H1 (cell line): ENCODE results near the gene PHACTR1. TPM values are rescaled to one million over a fixed set of nuclear protein-coding genes. Genes with fewer than 3 reads are reported as not detected.

ENCODE experiments used
- CTCF ChIA-PET: fragments of 300-600 bp; sonication (Branson Sonifier 250); formaldehyde crosslinking; loops from one replicate; lab custom pipeline; 2021; ENCODE audit not compliant: partially characterized antibody; lab: Charles Lee
- POLR2A ChIA-PET: fragments of 300-600 bp; sonication (Branson Sonifier 250); formaldehyde crosslinking; loops from one replicate; lab custom pipeline; 2021; ENCODE audit warnings: inconsistent platforms; ENCODE audit not compliant: partially characterized antibody; lab: Charles Lee
- DNase-seq, 2 experiments: peaks; one replicate each; pipeline versions ENCODE4 v3.0.0 to v3.0.0-alpha.2; 2010 to 2022; ENCODE audit warnings: low spot score in 2 of 2, low read depth in 1 of 2, mixed read lengths in 1 of 2
- FAIRE-seq: peaks from 2 replicates; lab custom pipeline; 2011; peaks lifted over from hg19 to GRCh38; lab: Jason Lieb, UNC
- H2AFZ ChIP-seq: 2 replicates; pipeline ENCODE4 v1.8.1; 2012; ENCODE audit warnings: low read length, inconsistent platforms
- H2AK5ac ChIP-seq: 2 replicates; pipeline ENCODE4 v1.6.1; 2013; ENCODE audit warnings: low read depth, low read length
- H2BK120ac ChIP-seq: replicated peaks from 2 replicates; pipeline ENCODE3; 2013; ENCODE audit warnings: low read depth, low read length, inconsistent platforms
- H2BK12ac ChIP-seq: 2 replicates; pipeline ENCODE4 v1.6.1; 2013; ENCODE audit warnings: low read depth, low read length
- H2BK15ac ChIP-seq: 2 replicates; pipeline ENCODE4 v1.6.1; 2013; ENCODE audit warnings: low read length
- H2BK20ac ChIP-seq: 2 replicates; pipeline ENCODE4 v1.6.1; 2013; ENCODE audit warnings: low read length
- H2BK5ac ChIP-seq: 2 replicates; pipeline ENCODE4 v1.6.1; 2013; ENCODE audit warnings: low read depth, low read length
- H3K14ac ChIP-seq: 2 replicates; pipeline ENCODE4 v1.6.1; 2013; ENCODE audit warnings: inconsistent platforms; ENCODE audit not compliant: insufficient read length
- H3K18ac ChIP-seq: 2 replicates; pipeline ENCODE4 v1.6.1; 2013; ENCODE audit warnings: low read length; ENCODE audit errors: extremely low read depth
- H3K23ac ChIP-seq: 2 replicates; pipeline ENCODE4 v1.6.1; 2013; ENCODE audit warnings: inconsistent platforms; ENCODE audit not compliant: insufficient read length
- H3K23me2 ChIP-seq: 2 replicates; pipeline ENCODE4 v1.6.1; 2013; ENCODE audit warnings: low read depth, low read length
- H3K27ac ChIP-seq: 2 replicates; pipeline ENCODE4 v1.6.1; 2011; ENCODE audit warnings: low read depth, low read length, inconsistent platforms
- H3K27me3 ChIP-seq, 4 experiments: replicated peaks in 1 of 4; 1 replicate in 1 of 4; 2 replicates in 3 of 4; pipeline versions ENCODE4 v1.6.1 to v1.8.1; 2011 to 2013; ENCODE audit warnings: low read length in 3 of 4, mild to moderate bottlenecking in 3 of 4, inconsistent platforms in 2 of 4, mixed read lengths in 2 of 4, moderate library complexity in 1 of 4; ENCODE audit not compliant: control insufficient read depth in 3 of 4, insufficient read depth in 3 of 4; ENCODE audit errors: extremely low read depth in 1 of 4
- H3K36me3 ChIP-seq, 4 experiments: 2 replicates each; pipeline versions ENCODE4 v1.6.1 to v1.8.1; 2011 to 2013; ENCODE audit warnings: mild to moderate bottlenecking in 4 of 4, low read length in 3 of 4, moderate library complexity in 2 of 4, control low read depth in 1 of 4, inconsistent platforms in 1 of 4; ENCODE audit not compliant: insufficient read depth in 4 of 4, control insufficient read depth in 2 of 4
- H3K4ac ChIP-seq: replicated peaks from 2 replicates; pipeline ENCODE3; 2013; ENCODE audit warnings: low read length, low read depth, mixed read lengths, inconsistent platforms; ENCODE audit not compliant: insufficient read length
- H3K4me1 ChIP-seq, 4 experiments: replicated peaks in 1 of 4; 1 replicate in 1 of 4; 2 replicates in 3 of 4; pipeline versions ENCODE4 v1.6.1 to v1.8.1; 2011 to 2013; ENCODE audit warnings: low read length in 3 of 4, inconsistent platforms in 2 of 4, mixed read lengths in 1 of 4; ENCODE audit not compliant: insufficient read depth in 4 of 4, control insufficient read depth in 3 of 4
- H3K4me2 ChIP-seq, 2 experiments: 2 replicates each; pipeline versions ENCODE4 v1.6.1 to v1.8.1; 2011 to 2013; ENCODE audit warnings: low read depth in 2 of 2, low read length in 2 of 2, control low read depth in 1 of 2, inconsistent platforms in 1 of 2, mild to moderate bottlenecking in 1 of 2; ENCODE audit not compliant: insufficient read depth in 1 of 2
- H3K4me3 ChIP-seq, 4 experiments: fragments of 200-600, 300-600 bp in 1 of 4; sonication (generic), shearing (Covaris generic), sonication (Bioruptor Twin) in 1 of 4; 2 replicates each; pipeline versions ENCODE4 v1.5.1 to v1.8.1; 2011 to 2016; ENCODE audit warnings: low read length in 4 of 4, low read depth in 3 of 4, control low read depth in 2 of 4, inconsistent platforms in 2 of 4, mild to moderate bottlenecking in 2 of 4, mixed read lengths in 1 of 4, moderate library complexity in 1 of 4; ENCODE audit not compliant: insufficient read depth in 2 of 4; ENCODE audit errors: extremely low read depth in 1 of 4
- H3K56ac ChIP-seq: replicated peaks from 2 replicates; pipeline ENCODE3; 2013; ENCODE audit warnings: low read depth, mild to moderate bottlenecking, mixed read lengths, low read length, inconsistent platforms; ENCODE audit not compliant: insufficient read length
- H3K79me1 ChIP-seq: 2 replicates; pipeline ENCODE4 v1.6.1; 2013; ENCODE audit warnings: low read depth, low read length, control low read depth
- H3K79me2 ChIP-seq, 2 experiments: 2 replicates each; pipeline versions ENCODE4 v1.6.1 to v1.8.1; 2012 to 2013; ENCODE audit warnings: low read length in 2 of 2, mild to moderate bottlenecking in 2 of 2, inconsistent platforms in 1 of 2; ENCODE audit not compliant: insufficient read depth in 2 of 2, control insufficient read depth in 1 of 2
- H3K9ac ChIP-seq, 4 experiments: replicated peaks in 1 of 4; 1 replicate in 1 of 4; 2 replicates in 3 of 4; pipeline versions ENCODE4 v1.6.1 to v1.8.1; 2011 to 2013; ENCODE audit warnings: low read depth in 3 of 4, low read length in 3 of 4, control low read depth in 2 of 4, mild to moderate bottlenecking in 2 of 4, moderate library complexity in 2 of 4, inconsistent platforms in 1 of 4; ENCODE audit errors: extremely low read depth in 1 of 4
- H3K9me3 ChIP-seq, 2 experiments: 2 replicates each; pipeline versions ENCODE4 v1.6.1 to v1.8.1; 2012 to 2013; ENCODE audit warnings: mild to moderate bottlenecking in 2 of 2, moderate library complexity in 2 of 2, control low read depth in 1 of 2, inconsistent platforms in 1 of 2, low read depth in 1 of 2, low read length in 1 of 2, mixed read lengths in 1 of 2; ENCODE audit not compliant: insufficient read depth in 2 of 2
- H4K20me1 ChIP-seq, 2 experiments: replicated peaks in 1 of 2; 2 replicates each; pipeline versions ENCODE3 to v1.8.1; 2011 to 2013; ENCODE audit warnings: inconsistent platforms in 2 of 2, low read length in 2 of 2, mild to moderate bottlenecking in 1 of 2; ENCODE audit not compliant: insufficient read depth in 2 of 2, control insufficient read depth in 1 of 2
- H4K5ac ChIP-seq: 2 replicates; pipeline ENCODE4 v1.6.1; 2013; ENCODE audit warnings: low read length, low read depth, mixed read lengths, inconsistent platforms; ENCODE audit not compliant: insufficient read length
- H4K8ac ChIP-seq: 2 replicates; pipeline ENCODE4 v1.8.0; 2013; ENCODE audit warnings: mild to moderate bottlenecking, moderate library complexity, low read length, inconsistent platforms; ENCODE audit not compliant: insufficient read depth; ENCODE audit errors: extremely low read depth
- H4K91ac ChIP-seq: replicated peaks from 2 replicates; pipeline ENCODE3; 2013; ENCODE audit warnings: low read length, mixed read lengths, inconsistent platforms; ENCODE audit not compliant: insufficient read length
- RAD21 ChIP-seq, 2 experiments: IDR thresholded peaks in 1 of 2; conservative IDR thresholded peaks in 1 of 2; 2 replicates each; pipeline ENCODE4 v1.6.1; 2011; ENCODE audit warnings: low read depth in 2 of 2, low read length in 2 of 2, improper control_type of control experiment in 1 of 2, inconsistent platforms in 1 of 2, mild to moderate bottlenecking in 1 of 2, moderate library complexity in 1 of 2
- RNF2 ChIP-seq: fragments of 200-900, 300-1000 bp; sonication (generic); IDR thresholded peaks from 2 replicates; pipeline ENCODE4 v1.7.1; 2016; ENCODE audit warnings: borderline replicate concordance, low read depth, mild to moderate bottlenecking, antibody characterized with exemption, low read length; ENCODE audit not compliant: poor library complexity, severe bottlenecking; ENCODE audit errors: missing control alignments
- SIRT6 ChIP-seq: IDR thresholded peaks from one replicate; pipeline ENCODE4 v1.7.1; 2012; ENCODE audit warnings: low read length, inconsistent platforms
- SIX5 ChIP-seq: IDR thresholded peaks from 2 replicates; pipeline ENCODE4 v1.6.1; 2011; ENCODE audit warnings: mild to moderate bottlenecking, low read depth, low read length
- SP4 ChIP-seq: IDR thresholded peaks from 2 replicates; pipeline ENCODE4 v1.6.1; 2012; ENCODE audit warnings: low read length, inconsistent platforms
- WGBS, 2 experiments: shearing (Covaris generic) in 1 of 2; methylation state at CpG; one replicate each; pipeline versions ENCODE4 v1.1.6 to v1.1.7; 2013 to 2015; ENCODE audit warnings: low lambda C conversion rate in 2 of 2, mixed read lengths in 2 of 2, inconsistent platforms in 1 of 2, low coverage in 1 of 2, missing lambda C conversion rate in 1 of 2; ENCODE audit not compliant: insufficient replicate concordance in 2 of 2, insufficient coverage in 1 of 2, insufficient read length in 1 of 2; ENCODE audit errors: extremely low coverage in 1 of 2, missing lambda C conversion rate in 1 of 2; 5-methylcytosine and 5-hydroxymethylcytosine counted together
- polyA plus RNA-seq, 7 experiments: library from polyadenylated mRNA; depleted of rRNA in 3 of 7; stranded (reverse) in 5 of 7; unstranded in 2 of 7; fragments of >200 nt in 5 of 7; fragments of 200-250 nt in 2 of 7; gene quantifications; 1 replicate in 5 of 7; 2 replicates in 1 of 7; 4 replicates in 1 of 7; pipeline versions ENCODE4 v1.2.1 to v1.2.3, GENCODE V29; 2011 to 2013; ENCODE audit warnings: missing spikeins in 2 of 7, mixed read lengths in 2 of 7
- total RNA-seq: library from RNA; stranded (reverse); fragmentation: NEBNext Ultra II Directional; extraction: Animal tissue kit (Norgen Biotek cat#: 25700); gene quantifications from 2 replicates; pipeline ENCODE4 v1.2.1, GENCODE V29; 2021

PHACTR1 gene
- total and polyA plus RNA-seq, 2 of the 8 experiments (the other 6 are each of a cell fraction or from before 2014, with no cell fraction given) = 3.9 to 17.1 TPM

- H3K23me2 ChIP-seq = no peaks in the 10 kb centered on the region
- ChIA-PET POLR2A (no interaction called here), CTCF (interaction anchor here (1.0 to 1.5 kb wide), 4 partner anchors 16 to 347 kb away, joined by 3 read pairs; no protein-coding TSS in a partner anchor)
- no peak overlapping the region for H2BK15ac ChIP-seq
- H3K4ac ChIP-seq = no peak overlapping the region
- no peak overlapping the region for H3K4me3 ChIP-seq
- no peaks in the 10 kb centered on the region for H3K9me3 ChIP-seq
- H3K27me3 ChIP-seq = peaks cover 8 to 31% (median 20%) of the 10 kb centered on the region in 4 experiments
- peaks cover 4 to 5% of the 10 kb centered on the region in 2 experiments for H4K20me1 ChIP-seq
- H3K9ac ChIP-seq = no peak overlapping the region
- TF ChIP-seq SIRT6 (no peak), SP4 (no peak), RAD21 (IDR thresholded peaks at IDR 0.05 in 1 of 2, conservative IDR thresholded peaks at IDR 0.05 in 1 of 2; ENCODE audit: low read depth in 2 of 2, low read length in 2 of 2) (no peak), RNF2 (no peak), SIX5 (no peak)
- H3K4me1 ChIP-seq = peaks cover 6 to 15% (median 12%) of the 10 kb centered on the region in 4 experiments
- no peak overlapping the region for H2AFZ ChIP-seq
- no peak overlapping the region for H3K18ac ChIP-seq
- no peak overlapping the region for H2BK5ac ChIP-seq
- no peak overlapping the region for H2BK20ac ChIP-seq
- no peak overlapping the region for H4K91ac ChIP-seq
- H3K79me1 ChIP-seq = no peaks in the 10 kb centered on the region
- no peaks in the 10 kb centered on the region for H3K79me2 ChIP-seq
- no peak overlapping the region for H2BK12ac ChIP-seq
- H3K36me3 ChIP-seq = no peaks in the 10 kb centered on the region
- H3K14ac ChIP-seq = no peak overlapping the region
- DNase-seq (no peak), FAIRE-seq (no peak)
- H3K27ac ChIP-seq = no peak overlapping the region
- WGBS, 2 experiments = 82% methylated on average over 4 of the region's 4 CpGs; no CpG with 5 or more reads in 1 of the 2 experiments
- no peak overlapping the region for H4K8ac ChIP-seq
- no peak overlapping the region for H2AK5ac ChIP-seq
- no peak overlapping the region for H4K5ac ChIP-seq
- no peak overlapping the region for H2BK120ac ChIP-seq
- no peak overlapping the region for H3K4me2 ChIP-seq
- H3K56ac ChIP-seq = no peak overlapping the region
- H3K23ac ChIP-seq = no peak overlapping the region
These were observed 235.8 kb downstream of the PHACTR1 start for GRCh38 chr6:12952318-12952717.
